Measurements from ENCODE around the gene DHX15. TPM values are rescaled to one million over a fixed set of nuclear protein-coding genes. Genes with fewer than 3 reads are reported as not detected.

Gene DHX15
- total RNA-seq, 1 experiment from 2014 or later: 157 TPM

DNA sequence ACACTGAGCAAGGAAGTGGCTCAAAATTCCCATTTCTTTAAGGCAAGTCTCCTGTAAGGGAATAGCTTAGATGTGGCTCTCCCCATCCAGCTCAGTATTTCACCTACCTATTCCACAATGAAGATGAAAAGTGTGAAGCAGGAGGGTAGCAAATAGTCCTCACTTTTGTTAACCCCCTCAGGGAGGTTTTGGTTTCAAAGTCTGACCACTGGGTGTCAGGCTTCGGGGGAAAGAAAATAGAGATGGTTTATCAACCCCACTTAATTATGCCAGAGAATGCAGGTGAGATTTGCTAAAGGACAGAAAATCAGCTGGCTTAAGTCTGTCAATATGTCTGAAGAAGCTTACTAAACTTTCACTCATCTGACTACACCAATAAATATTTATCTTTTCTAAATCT, 69.5 kb downstream of the DHX15 start:
- Histone ChIP-seq H3K9me3 (ENCODE audit: insufficient read depth, low read depth) (no peaks in the 10 kb centered on the region), H3K79me2 (ENCODE audit: low read depth) (0 out of 2 replicates have a peak, but pooled peaks cover 5% of the 10 kb centered on the region), H4K20me1 (ENCODE audit: insufficient read depth) (peaks cover 11% of the 10 kb centered on the region), H3F3A (ENCODE audit: insufficient read depth, low read depth) (peaks cover 23% of the 10 kb centered on the region; the same call in 1 of the 2 replicates), H3K27ac (no peak overlapping the region), H3K4me1 (replicated peaks; ENCODE audit: insufficient read depth) (no peaks in the 10 kb centered on the region), H3K4me2 (no peak overlapping the region), H3K36me3 (ENCODE audit: low read depth) (peaks cover 9% of the 10 kb centered on the region), H3K4me3 (no peak overlapping the region), H3K27me3 (ENCODE audit: insufficient read depth, low read depth) (no peaks in the 10 kb centered on the region), H2AFZ (no peak overlapping the region), H3K9me2 (ENCODE audit: insufficient read depth) (no peaks in the 10 kb centered on the region)
- ChIA-PET CTCF (interaction anchor here (0.9 kb wide), 1 partner anchor 42 kb away, joined by 3 read pairs; no protein-coding TSS in a partner anchor), POLR2A (ENCODE audit: unreplicated experiment) (no interaction called here)
- intact Hi-C loops (cut with micrococcal nuclease; ENCODE audit: unreplicated experiment): no loop called here
- no TSS peak for BruUV-seq (replicated peaks)
- DNase-seq: no peak
- TF ChIP-seq, protein P1, sequence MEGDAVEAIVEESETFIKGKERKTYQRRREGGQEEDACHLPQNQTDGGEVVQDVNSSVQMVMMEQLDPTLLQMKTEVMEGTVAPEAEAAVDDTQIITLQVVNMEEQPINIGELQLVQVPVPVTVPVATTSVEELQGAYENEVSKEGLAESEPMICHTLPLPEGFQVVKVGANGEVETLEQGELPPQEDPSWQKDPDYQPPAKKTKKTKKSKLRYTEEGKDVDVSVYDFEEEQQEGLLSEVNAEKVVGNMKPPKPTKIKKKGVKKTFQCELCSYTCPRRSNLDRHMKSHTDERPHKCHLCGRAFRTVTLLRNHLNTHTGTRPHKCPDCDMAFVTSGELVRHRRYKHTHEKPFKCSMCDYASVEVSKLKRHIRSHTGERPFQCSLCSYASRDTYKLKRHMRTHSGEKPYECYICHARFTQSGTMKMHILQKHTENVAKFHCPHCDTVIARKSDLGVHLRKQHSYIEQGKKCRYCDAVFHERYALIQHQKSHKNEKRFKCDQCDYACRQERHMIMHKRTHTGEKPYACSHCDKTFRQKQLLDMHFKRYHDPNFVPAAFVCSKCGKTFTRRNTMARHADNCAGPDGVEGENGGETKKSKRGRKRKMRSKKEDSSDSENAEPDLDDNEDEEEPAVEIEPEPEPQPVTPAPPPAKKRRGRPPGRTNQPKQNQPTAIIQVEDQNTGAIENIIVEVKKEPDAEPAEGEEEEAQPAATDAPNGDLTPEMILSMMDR (conservative IDR thresholded peaks at IDR 0.05): no peak; the same call in 1 of the 2 replicates
- TF ChIP-seq EZH2 (IDR thresholded peaks at IDR 0.05; ENCODE audit: low read depth): no peak

DNA sequence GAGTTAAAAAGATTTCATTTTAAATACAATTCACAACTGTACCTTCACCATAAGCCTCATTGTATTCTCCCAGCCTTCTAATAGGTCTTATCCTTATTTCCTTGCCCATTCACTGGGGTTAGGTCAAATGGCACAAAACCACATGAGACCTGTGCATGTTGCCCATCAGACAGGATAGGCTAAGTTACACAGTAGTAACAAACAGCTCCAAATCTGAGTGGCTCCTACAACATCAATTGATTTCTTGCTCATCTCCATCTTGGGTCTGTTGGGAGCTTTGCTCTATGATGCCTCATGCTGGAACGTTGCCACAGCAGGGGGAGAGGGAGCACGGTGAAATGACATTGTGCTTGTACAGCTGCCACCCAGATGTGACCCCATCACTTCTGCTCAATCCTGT, 70.6 kb downstream of the DHX15 start:
- Histone ChIP-seq H3F3A (ENCODE audit: insufficient read depth, low read depth) (peaks cover 19% of the 10 kb centered on the region; the same call in 1 of the 2 replicates), H3K79me2 (ENCODE audit: low read depth) (no peaks in the 10 kb centered on the region), H3K27ac (no peak overlapping the region), H3K27me3 (ENCODE audit: insufficient read depth, low read depth) (no peaks in the 10 kb centered on the region), H4K20me1 (ENCODE audit: insufficient read depth) (peaks cover 6% of the 10 kb centered on the region), H3K9me3 (ENCODE audit: insufficient read depth, low read depth) (no peaks in the 10 kb centered on the region), H3K4me3 (no peak overlapping the region), H2AFZ (no peak overlapping the region), H3K36me3 (ENCODE audit: low read depth) (peaks cover 9% of the 10 kb centered on the region), H3K9me2 (ENCODE audit: insufficient read depth) (no peaks in the 10 kb centered on the region), H3K4me2 (no peak overlapping the region), H3K4me1 (replicated peaks; ENCODE audit: insufficient read depth) (no peaks in the 10 kb centered on the region)
- TF ChIP-seq, protein P1 (conservative IDR thresholded peaks at IDR 0.05): no peak
- TF ChIP-seq EZH2 (IDR thresholded peaks at IDR 0.05; ENCODE audit: low read depth): no peak
- ChIA-PET CTCF (interaction anchor here (0.8 kb wide), 1 partner anchor 25 kb away, joined by 3 read pairs; no protein-coding TSS in a partner anchor), POLR2A (ENCODE audit: unreplicated experiment) (interaction anchor here (0.7 kb wide), 1 partner anchor 181 kb away, joined by 3 read pairs; no protein-coding TSS in a partner anchor)
- intact Hi-C loops (cut with micrococcal nuclease; ENCODE audit: unreplicated experiment): no loop called here
- BruUV-seq (replicated peaks): no TSS peak
- DNase-seq: no peak

DNA sequence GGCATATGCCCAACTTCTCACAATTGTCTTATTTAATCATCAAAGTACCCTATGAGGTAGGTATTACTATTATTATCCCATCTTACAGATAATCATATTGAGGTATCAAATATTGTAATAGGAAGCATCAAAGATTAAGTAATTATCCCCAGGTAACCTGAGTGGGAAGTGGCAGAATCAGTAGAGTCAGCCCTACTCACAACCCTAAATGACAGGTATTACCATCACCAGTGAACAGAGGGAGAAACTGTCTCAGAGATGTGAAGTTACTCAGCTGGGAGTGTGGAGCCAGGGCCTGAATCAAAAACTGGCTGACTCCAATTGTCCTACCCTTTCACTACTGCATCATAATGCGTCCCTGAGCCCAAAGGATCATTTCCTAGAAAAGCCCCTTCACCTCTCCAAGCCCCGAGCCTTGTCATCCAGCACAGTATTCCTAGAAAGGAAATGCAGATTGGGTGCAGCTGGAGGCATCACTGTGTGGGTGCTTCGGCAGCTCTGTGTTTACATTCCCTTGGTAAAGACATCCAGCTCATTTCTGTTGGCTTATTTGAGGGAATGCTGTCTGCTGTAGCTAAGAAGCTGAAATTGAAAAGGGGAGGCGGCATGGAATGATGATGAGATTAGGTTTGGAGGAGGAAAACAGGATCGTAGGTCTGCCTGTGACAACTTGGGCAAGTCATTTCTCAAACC, 72.8 kb downstream of the DHX15 start:
- POLR2A ChIA-PET (ENCODE audit: unreplicated experiment): interaction anchor here (0.6 kb wide), 1 partner anchor 1369 kb away, joined by 7 read pairs; no protein-coding TSS in a partner anchor
- Histone ChIP-seq H3K27me3 (ENCODE audit: insufficient read depth, low read depth) (no peaks in the 10 kb centered on the region), H4K20me1 (ENCODE audit: insufficient read depth) (no peaks in the 10 kb centered on the region; the same call in 1 of the 2 replicates), H3F3A (ENCODE audit: insufficient read depth, low read depth) (peaks cover 16% of the 10 kb centered on the region; the same call in 1 of the 2 replicates), H3K4me2 (no peak overlapping the region), H3K27ac (no peak overlapping the region), H3K9me2 (ENCODE audit: insufficient read depth) (no peaks in the 10 kb centered on the region), H3K36me3 (ENCODE audit: low read depth) (no peaks in the 10 kb centered on the region; the same call in 1 of the 2 replicates), H3K9me3 (ENCODE audit: insufficient read depth, low read depth) (no peaks in the 10 kb centered on the region), H3K4me1 (replicated peaks; ENCODE audit: insufficient read depth) (no peaks in the 10 kb centered on the region), H3K79me2 (ENCODE audit: low read depth) (no peaks in the 10 kb centered on the region), H3K4me3 (no peak overlapping the region), H2AFZ (no peak overlapping the region)
- DNase-seq: no peak
- TF ChIP-seq EZH2 (IDR thresholded peaks at IDR 0.05; ENCODE audit: low read depth): no peak
- TF ChIP-seq, protein P1 (conservative IDR thresholded peaks at IDR 0.05): no peak
- BruUV-seq (replicated peaks): no TSS peak
- CTCF ChIA-PET: no interaction called here
- intact Hi-C loops (cut with micrococcal nuclease; ENCODE audit: unreplicated experiment): no loop called here
